PC-3 (cell line): Measurements from ENCODE around the gene CAPN8.

Experiments
- CTCF ChIP-seq: fragments of 300-600 bp; sonication (generic); conservative IDR thresholded peaks from 2 replicates; pipeline ENCODE4 v1.5.1; 2017; ENCODE audit warnings: antibody characterized with exemption, low read depth, mild to moderate bottlenecking, low read length
- EZH2 ChIP-seq: fragments of 300-600 bp; sonication (generic); IDR thresholded peaks from one replicate; pipeline ENCODE4 v1.6.1; 2017; ENCODE audit warnings: antibody characterized with exemption, mild to moderate bottlenecking, low read length; ENCODE audit not compliant: unreplicated experiment
- EZH2phosphoT487 ChIP-seq: fragments of 300-600 bp; sonication (generic); IDR thresholded peaks from 2 replicates; pipeline ENCODE4 v1.6.1; 2018; ENCODE audit warnings: mild to moderate bottlenecking, antibody characterized with exemption, low read length, borderline replicate concordance

GRCh38 chr1:223695941-223696340 lies 30.4 kb upstream of the CAPN8 start:
- no peak for TF ChIP-seq CTCF
- no peak for TF ChIP-seq EZH2phosphoT487
- no peak for TF ChIP-seq EZH2
